DMS79 treated with DMSO at 0.1 percent for 48 hours (cell line): ENCODE measurements around the gene DYNLRB1.
A peak's percentile ranks its signal among the peaks of the same experiment; 100 is the strongest.
"Not testable (repeated sequence)": the region's sequence is repeated elsewhere in the genome, so short reads cannot be mapped to it uniquely, and the experiment has no call there.

ENCODE experiments used
- DNase-seq: peaks from one replicate; lab custom pipeline; 2025; lab: John Stamatoyannopoulos, UW

The DYNLRB1 gene

GRCh38 chr20:34516247-34517113 lies at the start of gene DYNLRB1:
Gene DYNLRB1 (plus strand): TSS chr20:34516422. CDS start chr20:34516459, 37 bp downstream.
- DNase-seq, result peak; percentile 85

DNA sequence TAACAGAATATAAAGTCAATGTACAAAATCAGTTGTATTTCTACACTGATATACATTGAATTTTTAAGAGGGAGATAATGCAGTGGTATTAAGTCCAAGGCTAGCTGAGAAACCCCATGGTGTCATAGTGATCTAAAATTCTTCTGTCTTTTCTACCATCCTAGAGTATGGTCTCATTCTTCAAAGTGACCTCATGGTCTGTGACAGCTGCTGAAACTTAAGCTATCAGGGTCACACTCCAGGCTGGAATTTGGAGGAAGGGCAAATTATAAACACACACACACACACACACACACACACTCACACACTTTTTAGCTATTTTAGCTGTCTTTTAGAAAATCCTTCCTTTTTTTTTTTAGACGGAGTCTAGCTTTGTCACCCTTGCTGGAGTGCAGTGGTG lies 47.3 kb upstream of the DYNLRB1 start:
- no peak for DNase-seq

DNA sequence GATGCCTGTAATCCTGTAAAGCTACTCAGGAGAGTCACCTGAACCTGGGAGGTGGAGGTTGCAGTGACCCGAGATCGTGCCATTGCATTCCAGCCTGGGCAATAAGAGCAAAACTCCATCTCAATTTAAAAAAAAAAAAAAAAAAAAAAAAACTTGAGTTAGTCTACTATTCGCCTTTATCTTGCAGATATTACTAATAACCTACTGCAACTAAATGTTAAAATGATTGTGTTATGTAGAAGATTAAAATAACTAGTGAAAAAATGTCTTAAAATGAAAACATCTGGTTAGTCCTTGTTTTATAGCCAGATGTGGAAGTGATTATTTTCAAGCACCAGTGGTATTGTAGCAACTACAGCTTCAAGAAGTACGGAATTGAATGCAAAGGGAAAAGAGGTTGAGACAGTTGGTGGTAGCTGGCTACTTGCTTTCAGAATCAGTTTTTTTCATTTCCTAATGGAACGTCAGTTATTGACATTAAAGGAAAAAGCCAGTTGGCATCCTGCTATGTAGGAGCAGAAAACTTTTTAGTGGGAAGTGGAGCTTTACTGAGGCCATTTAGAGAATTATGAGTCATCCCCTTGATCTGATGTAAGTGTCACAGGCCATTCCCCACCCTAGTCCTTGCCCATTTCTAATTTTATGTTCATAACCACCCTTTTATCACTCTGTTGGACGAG lies 43.8 kb upstream of the DYNLRB1 start:
- peak; percentile 8 for DNase-seq

- DNase-seq, result no peak
Observed at GRCh38 chr20:34473262-34473883, 42.8 kb upstream of the DYNLRB1 start.

DNA sequence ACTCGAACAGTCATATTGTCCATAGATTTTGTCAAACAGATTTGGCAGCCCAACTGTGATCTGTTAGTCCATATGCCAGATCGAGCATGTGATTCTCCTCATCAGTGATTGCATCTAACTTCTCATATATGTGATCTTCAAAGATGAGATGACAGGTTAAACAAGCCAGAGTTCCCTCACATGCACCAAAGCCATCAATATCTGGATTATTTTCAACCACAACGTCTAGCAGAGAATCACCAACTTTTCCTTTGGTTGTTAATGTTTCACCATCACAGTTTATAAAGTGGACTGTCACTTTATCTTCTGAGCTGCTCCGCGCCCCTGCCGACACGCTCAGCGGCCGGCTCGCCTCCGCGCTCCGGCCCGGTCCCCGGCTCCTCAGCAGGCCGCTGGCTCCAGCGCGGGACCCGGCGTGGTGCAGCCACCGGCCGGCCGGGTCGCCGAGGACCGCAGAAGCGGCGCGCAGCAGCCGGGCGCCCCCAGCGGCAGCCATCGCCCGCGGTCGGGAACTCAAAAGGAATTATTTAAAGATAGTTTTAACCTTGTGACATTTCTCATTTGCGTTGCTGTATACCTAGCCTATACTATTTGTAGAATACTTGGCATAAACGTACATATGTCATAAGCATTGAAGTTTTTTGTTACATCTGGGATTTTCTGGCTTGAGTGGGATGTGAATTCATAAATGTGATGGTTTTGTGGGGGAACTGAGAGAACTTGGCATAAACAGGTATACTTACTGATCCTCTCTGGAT lies 40.1 kb upstream of the DYNLRB1 start:
- no peak for DNase-seq

- no peak for DNase-seq
Observed at GRCh38 chr20:34479627-34480026, 36.6 kb upstream of the DYNLRB1 start.

- DNase-seq, result not testable (repeated sequence)
Observed at GRCh38 chr20:34482154-34482553, 34.1 kb upstream of the DYNLRB1 start.

DNA sequence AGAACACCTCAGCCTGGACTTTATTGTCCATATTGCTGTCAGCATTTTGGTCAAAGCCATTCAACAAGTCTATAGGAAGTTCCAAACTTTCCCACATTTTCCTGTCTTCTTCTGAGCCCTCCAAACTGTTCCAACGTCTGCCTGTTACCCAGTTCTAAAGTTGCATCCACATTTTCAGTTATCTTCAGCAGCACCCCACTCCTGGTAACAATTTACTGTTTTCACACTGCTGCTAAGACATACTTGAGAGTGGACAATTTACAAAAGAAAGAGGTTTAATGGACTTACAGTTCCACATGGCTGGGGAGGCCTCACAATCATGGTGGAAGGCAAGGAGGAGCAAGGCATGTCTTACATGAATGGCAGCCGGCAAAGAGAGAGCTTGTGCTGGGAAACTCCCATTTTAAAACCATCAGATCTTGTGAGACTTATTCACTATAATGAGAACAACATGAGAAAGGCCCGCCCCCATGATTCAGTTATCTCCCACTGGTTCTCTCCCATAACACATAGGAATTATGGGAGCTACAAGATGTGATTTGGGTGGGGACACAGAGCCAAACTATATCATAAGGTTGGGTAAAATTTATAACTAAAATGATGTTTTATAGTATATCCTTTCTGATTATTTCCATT lies 32.5 kb upstream of the DYNLRB1 start:
- not testable (repeated sequence) for DNase-seq

DNA sequence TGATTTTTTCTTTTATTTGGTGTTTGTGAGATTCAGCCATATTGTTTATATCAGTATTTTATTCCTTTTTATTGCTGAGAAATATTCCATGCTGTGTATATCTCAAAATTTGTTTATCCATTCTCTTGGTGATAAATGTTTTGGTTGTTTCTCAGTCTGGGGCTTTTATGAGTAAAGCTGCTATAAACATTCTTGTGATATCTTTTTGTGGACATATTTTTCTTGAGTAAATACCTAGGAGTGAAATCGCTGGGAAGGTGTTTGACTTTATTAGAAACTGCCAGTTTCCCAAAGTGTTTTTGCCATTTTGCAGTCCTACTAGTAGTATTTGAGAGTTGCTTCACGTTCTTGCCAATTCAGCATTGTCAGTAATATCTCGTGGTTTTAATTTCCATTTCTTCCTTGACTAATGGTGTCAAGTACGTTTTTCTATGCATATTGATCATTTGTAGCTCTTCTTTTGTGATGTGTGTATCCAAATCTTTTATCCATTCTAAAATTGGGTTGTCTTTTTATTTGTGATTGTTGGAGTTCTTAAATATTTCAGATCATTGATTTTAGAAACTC lies 31.1 kb upstream of the DYNLRB1 start:
- DNase-seq, result no peak

- no peak for DNase-seq
Observed at GRCh38 chr20:34491226-34491931, 24.8 kb upstream of the DYNLRB1 start.

DNA sequence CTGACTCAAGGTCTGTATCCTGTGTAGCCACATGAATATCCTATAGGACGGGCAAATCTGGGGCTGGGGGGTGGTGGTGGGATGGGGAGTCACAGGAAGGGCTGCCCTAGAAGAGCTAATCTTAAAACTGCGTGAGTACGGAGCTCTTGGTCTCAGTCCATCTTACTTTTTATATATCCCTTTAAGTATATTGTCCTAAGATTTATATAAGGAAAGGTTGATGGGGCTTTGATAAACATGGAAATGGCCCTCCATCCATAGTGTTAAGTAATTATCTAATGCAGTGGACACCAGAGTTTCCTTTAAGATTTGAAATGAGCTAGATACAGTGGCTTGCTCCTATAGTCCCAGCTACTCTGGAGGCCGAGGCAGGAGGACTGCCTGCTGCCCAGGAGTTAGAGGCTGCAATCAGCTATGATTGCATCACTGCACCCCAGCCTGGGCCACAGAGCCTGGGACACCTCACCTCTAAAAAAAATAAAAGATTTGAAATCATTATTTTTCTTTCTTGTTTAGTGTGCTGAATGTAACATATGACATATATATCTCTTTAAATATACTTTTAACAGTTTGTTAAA lies 24.2 kb upstream of the DYNLRB1 start:
- no peak for DNase-seq

DNA sequence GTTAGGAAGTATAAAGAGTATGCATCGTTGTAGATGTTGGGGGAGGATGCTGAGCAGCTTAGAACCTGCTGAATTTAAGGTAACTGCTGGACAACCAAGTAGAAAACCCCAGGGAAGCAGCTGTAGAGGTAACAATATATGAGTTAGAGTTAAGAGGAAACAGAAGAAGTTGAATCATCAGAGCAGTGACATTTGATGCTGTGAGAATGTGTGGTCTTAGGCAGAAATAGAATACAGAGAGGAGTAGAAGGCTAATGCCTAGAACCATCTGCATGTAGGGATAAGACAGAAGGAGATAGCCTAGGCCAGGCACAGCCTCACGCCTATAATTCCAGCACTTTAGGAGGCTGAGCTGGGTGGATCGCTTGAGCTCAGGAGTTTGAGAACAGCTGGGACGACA lies 22.6 kb upstream of the DYNLRB1 start:
- no peak for DNase-seq

GRCh38 chr20:34495307-34495706 lies 20.9 kb upstream of the DYNLRB1 start:
- no peak for DNase-seq

GRCh38 chr20:34495916-34496315 lies 20.3 kb upstream of the DYNLRB1 start:
- no peak for DNase-seq

- DNase-seq, result not testable (repeated sequence)
Observed at GRCh38 chr20:34497596-34497995, 18.6 kb upstream of the DYNLRB1 start.

DNA sequence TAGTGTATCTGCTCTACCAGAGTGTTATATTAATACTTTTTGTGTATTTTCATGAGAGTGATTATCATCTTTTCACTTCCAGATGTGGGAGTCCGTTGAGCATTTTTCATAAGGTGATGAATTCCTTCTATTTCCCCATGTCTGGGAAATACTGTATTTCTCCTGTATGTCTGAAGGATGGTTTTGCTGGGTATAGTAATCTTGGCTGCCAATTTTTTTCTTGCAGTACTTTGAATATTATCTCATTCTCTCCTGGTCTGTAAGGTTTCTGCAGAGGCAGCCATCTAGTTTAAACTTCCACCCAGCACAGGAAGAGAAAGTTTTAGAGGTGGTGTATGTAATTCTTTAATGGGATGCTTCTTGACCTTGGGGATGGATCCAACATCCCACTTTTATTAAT lies 15.4 kb upstream of the DYNLRB1 start:
- DNase-seq, result no peak

DNA sequence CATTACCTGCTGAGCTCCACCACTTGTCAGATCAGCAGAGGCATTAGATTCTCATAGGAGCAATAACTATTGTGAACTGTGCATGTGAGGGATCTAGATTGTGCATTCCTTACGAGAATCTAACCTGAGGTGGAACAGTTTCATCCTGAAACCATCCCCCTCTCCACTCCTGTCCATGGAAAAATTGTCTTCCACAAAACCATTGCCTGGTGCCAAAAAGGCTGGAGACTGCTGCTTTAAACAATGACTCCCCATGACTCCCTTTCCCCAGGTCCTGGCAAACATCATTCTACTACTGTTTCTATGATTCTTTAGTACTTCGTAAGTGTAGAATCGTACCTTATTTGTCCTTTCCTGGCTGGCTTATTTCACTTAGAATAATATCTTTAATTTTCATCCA lies 9.7 kb upstream of the DYNLRB1 start:
- DNase-seq, result no peak

DNA sequence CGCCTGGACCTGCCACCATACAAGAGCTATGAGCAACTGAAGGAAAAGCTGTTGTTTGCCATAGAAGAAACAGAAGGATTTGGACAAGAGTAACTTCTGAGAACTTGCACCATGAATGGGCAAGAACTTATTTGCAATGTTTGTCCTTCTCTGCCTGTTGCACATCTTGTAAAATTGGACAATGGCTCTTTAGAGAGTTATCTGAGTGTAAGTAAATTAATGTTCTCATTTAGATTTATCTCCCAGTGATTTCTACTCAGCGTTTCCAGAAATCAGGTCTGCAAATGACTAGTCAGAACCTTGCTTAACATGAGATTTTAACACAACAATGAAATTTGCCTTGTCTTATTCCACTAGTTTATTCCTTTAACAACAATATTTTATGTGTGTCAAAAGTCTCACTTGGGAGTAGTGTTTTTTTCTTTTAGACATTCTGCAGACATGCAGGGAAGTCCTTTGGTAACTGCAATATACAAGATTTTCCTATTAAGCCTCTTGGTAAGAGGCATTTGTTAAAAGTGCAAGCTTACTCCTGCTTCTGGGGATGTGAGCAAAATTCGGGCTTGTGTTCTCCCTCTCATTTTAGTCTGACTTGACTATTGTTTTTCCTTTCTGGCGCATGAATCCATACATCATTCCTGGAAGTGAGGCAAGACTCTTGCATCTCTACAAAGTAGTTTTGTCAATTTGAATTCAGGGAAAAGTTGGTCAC lies 8.4 kb upstream of the DYNLRB1 start:
- DNase-seq, result no peak

- DNase-seq, result no peak
Observed at GRCh38 chr20:34510575-34510974, 5.6 kb upstream of the DYNLRB1 start.

DNA sequence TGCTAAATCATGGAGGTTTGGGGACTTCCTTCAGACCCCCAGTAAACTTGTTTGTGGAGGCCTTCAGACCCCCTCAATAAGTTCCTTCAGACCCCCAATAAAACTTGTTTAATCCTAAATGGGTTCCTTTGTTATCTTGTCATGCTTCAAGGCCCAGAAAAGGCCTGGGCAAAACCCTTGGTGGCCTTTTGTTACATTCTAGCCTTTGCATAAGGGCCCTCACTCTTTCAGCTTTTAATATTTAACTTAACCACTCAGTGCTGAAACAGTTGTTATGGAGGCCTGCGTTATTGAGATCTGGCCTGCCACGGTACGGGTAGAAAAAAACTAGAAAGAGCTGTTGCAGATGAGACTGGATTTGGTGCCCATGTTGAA lies 4.3 kb upstream of the DYNLRB1 start:
- no peak for DNase-seq
